Suprapubic skin (tissue), 4 donors: Measurements from ENCODE around the gene NTN4. TPM values are rescaled to one million over a fixed set of nuclear protein-coding genes. Genes with fewer than 3 reads are reported as not detected.
"Not testable (repeated sequence)": the region's sequence is repeated elsewhere in the genome, so short reads cannot be mapped to it uniquely, and the experiment has no call there.

Experiments used
- DNase-seq, 2 donors: peaks; one replicate each; pipeline ENCODE4 v3.0.0-alpha.2; 2019; ENCODE audit warnings: low spot score in 2 of 2
- H3K27ac ChIP-seq: fragments of 200-600 bp; sonication (generic); one replicate; pipeline ENCODE4 v1.5.1; 2019
- H3K27me3 ChIP-seq: fragments of 200-600 bp; sonication (generic); one replicate; pipeline ENCODE4 v1.5.1; 2019
- H3K36me3 ChIP-seq: fragments of 200-600 bp; sonication (generic); one replicate; pipeline ENCODE4 v1.5.1; 2019
- H3K4me1 ChIP-seq: fragments of 200-600 bp; sonication (generic); one replicate; pipeline ENCODE4 v1.5.1; 2019
- H3K4me3 ChIP-seq: fragments of 200-600 bp; sonication (generic); one replicate; pipeline ENCODE4 v1.5.1; 2019; ENCODE audit warnings: mild to moderate bottlenecking
- H3K9me3 ChIP-seq: fragments of 200-600 bp; sonication (generic); one replicate; pipeline ENCODE4 v1.5.1; 2019
- CTCF ChIP-seq, 2 donors: fragments of 200-600 bp in 1 of 2; fragments of 450-650 bp in 1 of 2; sonication (generic) in 1 of 2; IDR thresholded peaks; one replicate each; pipeline ENCODE4 v1.5.1; 2016 to 2019; ENCODE audit warnings: antibody characterized with exemption in 2 of 2, mild to moderate bottlenecking in 1 of 2, moderate library complexity in 1 of 2
- EP300 ChIP-seq: sonication (generic); formaldehyde crosslinking; IDR thresholded peaks from one replicate; pipeline ENCODE4 v1.6.1; 2017; ENCODE audit warnings: antibody characterized with exemption
- POLR2A ChIP-seq, 2 donors: fragments of 450-650 bp; IDR thresholded peaks; one replicate each; pipeline ENCODE4 v1.6.1; 2017; ENCODE audit warnings: antibody characterized with exemption in 2 of 2, mild to moderate bottlenecking in 2 of 2, moderate library complexity in 2 of 2
- POLR2AphosphoS5 ChIP-seq, 3 donors: sonication (generic); formaldehyde crosslinking; IDR thresholded peaks; one replicate each; pipeline ENCODE4 v1.6.1; 2017; ENCODE audit warnings: antibody characterized with exemption in 3 of 3
- WGBS: methylation state at CpG from one replicate; pipeline ENCODE4 v1.1.5; 2018; 5-methylcytosine and 5-hydroxymethylcytosine counted together
- total RNA-seq, 4 donors: library from RNA; depleted of rRNA; stranded (reverse); fragments of >200 nt; gene quantifications; one replicate each; pipeline ENCODE4 v1.1.0, GENCODE V29; 2016

The NTN4 gene
- total RNA-seq, 4 donors from 2014 or later = 7.2 to 18.7 (median 13.0) TPM

- Histone ChIP-seq H3K4me3 (no peak overlapping the region), H3K27ac (no peak overlapping the region), H3K4me1 (peaks cover 5% of the 10 kb centered on the region), H3K36me3 (no peaks in the 10 kb centered on the region), H3K9me3 (no peaks in the 10 kb centered on the region), H3K27me3 (no peaks in the 10 kb centered on the region)
- DNase-seq = no peak
- WGBS = 93% methylated on average over 6 of the region's 6 CpGs
- no peak for TF ChIP-seq EP300
- no peak for TF ChIP-seq POLR2AphosphoS5 (IDR thresholded peaks at IDR 0.05)
- TF ChIP-seq POLR2A (IDR thresholded peaks at IDR 0.05) = no peak
- TF ChIP-seq CTCF (IDR thresholded peaks at IDR 0.05) = no peak
Observed at GRCh38 chr12:95671265-95671664, 119.3 kb downstream of the NTN4 start.

GRCh38 chr12:95663525-95663924, 127.0 kb downstream of the NTN4 start:
- Histone ChIP-seq H3K9me3 (no peaks in the 10 kb centered on the region), H3K36me3 (no peaks in the 10 kb centered on the region), H3K27me3 (no peaks in the 10 kb centered on the region), H3K27ac (no peak overlapping the region), H3K4me3 (no peak overlapping the region), H3K4me1 (no peaks in the 10 kb centered on the region)
- TF ChIP-seq POLR2A (IDR thresholded peaks at IDR 0.05) = no peak
- TF ChIP-seq CTCF (IDR thresholded peaks at IDR 0.05) = no peak
- no peak for TF ChIP-seq POLR2AphosphoS5 (IDR thresholded peaks at IDR 0.05)
- TF ChIP-seq EP300 = no peak
- DNase-seq = no peak
- WGBS = 58% methylated on average over 2 of the region's 2 CpGs

- Histone ChIP-seq H3K27ac (no peak overlapping the region), H3K36me3 (no peaks in the 10 kb centered on the region), H3K4me1 (no peaks in the 10 kb centered on the region), H3K9me3 (no peaks in the 10 kb centered on the region), H3K4me3 (no peak overlapping the region), H3K27me3 (no peaks in the 10 kb centered on the region)
- TF ChIP-seq CTCF (IDR thresholded peaks at IDR 0.05) (no peak), EP300 (no peak), POLR2AphosphoS5 (IDR thresholded peaks at IDR 0.05) (no peak), POLR2A (IDR thresholded peaks at IDR 0.05) (no peak)
- 96% methylated on average over 1 of the region's 1 CpG for WGBS
- no peak for DNase-seq
Observed at GRCh38 chr12:95661360-95661759, 129.2 kb downstream of the NTN4 start.

- no peaks in the 10 kb centered on the region for H3K27me3 ChIP-seq
- no peaks in the 10 kb centered on the region for H3K36me3 ChIP-seq
- H3K27ac ChIP-seq = no peak overlapping the region
- DNase-seq = no peak
- WGBS = 84% methylated on average over 6 of the region's 6 CpGs
- no peak overlapping the region for H3K4me3 ChIP-seq
- H3K4me1 ChIP-seq = no peaks in the 10 kb centered on the region
- TF ChIP-seq CTCF (IDR thresholded peaks at IDR 0.05) (no peak), EP300 (no peak)
- no peaks in the 10 kb centered on the region for H3K9me3 ChIP-seq
Observed at GRCh38 chr12:95658386-95658785, 132.2 kb downstream of the NTN4 start.

GRCh38 chr12:95654665-95655064, 135.9 kb downstream of the NTN4 start:
- not testable (repeated sequence) for H3K4me3 ChIP-seq, H3K27me3 ChIP-seq, H3K27ac ChIP-seq, DNase-seq, H3K4me1 ChIP-seq, H3K36me3 ChIP-seq, H3K9me3 ChIP-seq
- 89% methylated on average over 3 of the region's 3 CpGs for WGBS

- H3K36me3 ChIP-seq = no peaks in the 10 kb centered on the region
- no peaks in the 10 kb centered on the region for H3K9me3 ChIP-seq
- no peak for TF ChIP-seq POLR2A (IDR thresholded peaks at IDR 0.05)
- peak in 1 of 3 donors; percentile 14 for TF ChIP-seq POLR2AphosphoS5 (IDR thresholded peaks at IDR 0.05)
- TF ChIP-seq CTCF (IDR thresholded peaks at IDR 0.05) = no peak
- H3K4me1 ChIP-seq = no peaks in the 10 kb centered on the region
- WGBS = 83% methylated on average over 9 of the region's 9 CpGs
- no peak overlapping the region for H3K4me3 ChIP-seq
- DNase-seq = no peak
- no peaks in the 10 kb centered on the region for H3K27me3 ChIP-seq
- no peak overlapping the region for H3K27ac ChIP-seq
Observed at GRCh38 chr12:95653771-95654546, 136.6 kb downstream of the NTN4 start.
